ENCODE measurements around the gene SERP2. TPM values are rescaled to one million over a fixed set of nuclear protein-coding genes. Genes with fewer than 3 reads are reported as not detected.

Gene SERP2
- total RNA-seq, 1 experiment from 2014 or later, result not detected

DNA sequence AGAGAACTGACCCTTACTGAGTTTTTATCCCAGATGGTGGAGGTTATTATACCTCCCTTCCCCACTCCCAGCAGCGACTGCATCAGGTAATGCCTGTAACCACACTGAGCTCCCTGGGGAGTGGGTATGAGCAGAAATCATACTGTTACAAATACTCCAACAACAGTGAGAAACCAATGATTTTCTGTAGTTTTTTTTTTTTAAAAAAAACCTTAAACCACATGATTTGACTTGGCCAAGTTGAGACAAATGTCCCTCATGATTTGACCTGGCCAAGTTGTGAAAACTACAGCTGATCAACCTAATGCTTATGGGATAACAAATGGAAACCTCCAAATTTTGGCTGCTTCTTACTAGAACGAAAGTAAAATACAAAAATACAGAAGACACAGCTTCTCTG is 33.1 kb upstream of the SERP2 start:
- POLR2A ChIA-PET, result no interaction called here
- CTCF ChIA-PET, result no interaction called here

More for the DNA sequence above, 33.1 kb upstream of the SERP2 start:
- Histone ChIP-seq H3K9me2 (ENCODE audit: insufficient read depth) (no peaks in the 10 kb centered on the region), H3K9ac (ENCODE audit: low read length) (no peak overlapping the region), H3K4me3 (replicated peaks in 1 of 2; ENCODE audit: low read depth in 1 of 2, low read length in 2 of 2) (no peak overlapping the region), H3K4me1 (ENCODE audit: control insufficient read depth in 1 of 2, insufficient read depth in 2 of 2, low read length in 2 of 2) (peaks cover 0 to 4% of the 10 kb centered on the region in 2 experiments; a peak in 1 of 4 replicates), H4K20me1 (ENCODE audit: insufficient read depth) (no peaks in the 10 kb centered on the region), H3K4me2 (ENCODE audit: low read length) (no peak overlapping the region), H2AFZ (ENCODE audit: low read depth, low read length, poor library complexity, severe bottlenecking) (no peak overlapping the region), H3K9me3 (ENCODE audit: control insufficient read depth in 1 of 2, insufficient read depth in 1 of 2, low read depth in 1 of 2, low read length in 2 of 2) (peaks cover 0 to 7% of the 10 kb centered on the region in 2 experiments; a peak in 1 of 4 replicates), H3K36me3 (ENCODE audit: control insufficient read depth in 1 of 2, insufficient read depth in 2 of 2, low read length in 2 of 2) (no peaks in the 10 kb centered on the region), H3K27ac (ENCODE audit: low read depth, low read length) (no peak overlapping the region), H3K27me3 (ENCODE audit: insufficient read depth, low read length) (no peaks in the 10 kb centered on the region), H3K79me2 (ENCODE audit: insufficient read depth, low read length) (no peaks in the 10 kb centered on the region)
- RAD21 ChIA-PET (ENCODE audit: low non-redundant PET in 1 of 2, low total read pairs in 2 of 2, uncharacterized antibody in 2 of 2, unreplicated experiment in 2 of 2), result no interaction called here
- TF ChIP-seq CEBPB (IDR thresholded peaks at IDR 0.05; ENCODE audit: low read depth) (no peak), EZH2 (IDR thresholded peaks at IDR 0.05) (no peak), CBX3 (IDR thresholded peaks at IDR 0.05; ENCODE audit: low read depth) (no peak), ELF1 (IDR thresholded peaks at IDR 0.05; ENCODE audit: borderline replicate concordance, low read depth) (no peak), POLR2A (IDR thresholded peaks at IDR 0.05; ENCODE audit: borderline replicate concordance, extremely low read depth, insufficient read depth, insufficient read length) (no peak), RAD21 (IDR thresholded peaks at IDR 0.05; ENCODE audit: low read depth) (no peak), YY1 (IDR thresholded peaks at IDR 0.05; ENCODE audit: extremely low read depth, insufficient replicate concordance, low read depth, low read length) (no peak), SRF (IDR thresholded peaks at IDR 0.05; ENCODE audit: low read depth) (no peak)
- TF ChIP-seq, protein P1, sequence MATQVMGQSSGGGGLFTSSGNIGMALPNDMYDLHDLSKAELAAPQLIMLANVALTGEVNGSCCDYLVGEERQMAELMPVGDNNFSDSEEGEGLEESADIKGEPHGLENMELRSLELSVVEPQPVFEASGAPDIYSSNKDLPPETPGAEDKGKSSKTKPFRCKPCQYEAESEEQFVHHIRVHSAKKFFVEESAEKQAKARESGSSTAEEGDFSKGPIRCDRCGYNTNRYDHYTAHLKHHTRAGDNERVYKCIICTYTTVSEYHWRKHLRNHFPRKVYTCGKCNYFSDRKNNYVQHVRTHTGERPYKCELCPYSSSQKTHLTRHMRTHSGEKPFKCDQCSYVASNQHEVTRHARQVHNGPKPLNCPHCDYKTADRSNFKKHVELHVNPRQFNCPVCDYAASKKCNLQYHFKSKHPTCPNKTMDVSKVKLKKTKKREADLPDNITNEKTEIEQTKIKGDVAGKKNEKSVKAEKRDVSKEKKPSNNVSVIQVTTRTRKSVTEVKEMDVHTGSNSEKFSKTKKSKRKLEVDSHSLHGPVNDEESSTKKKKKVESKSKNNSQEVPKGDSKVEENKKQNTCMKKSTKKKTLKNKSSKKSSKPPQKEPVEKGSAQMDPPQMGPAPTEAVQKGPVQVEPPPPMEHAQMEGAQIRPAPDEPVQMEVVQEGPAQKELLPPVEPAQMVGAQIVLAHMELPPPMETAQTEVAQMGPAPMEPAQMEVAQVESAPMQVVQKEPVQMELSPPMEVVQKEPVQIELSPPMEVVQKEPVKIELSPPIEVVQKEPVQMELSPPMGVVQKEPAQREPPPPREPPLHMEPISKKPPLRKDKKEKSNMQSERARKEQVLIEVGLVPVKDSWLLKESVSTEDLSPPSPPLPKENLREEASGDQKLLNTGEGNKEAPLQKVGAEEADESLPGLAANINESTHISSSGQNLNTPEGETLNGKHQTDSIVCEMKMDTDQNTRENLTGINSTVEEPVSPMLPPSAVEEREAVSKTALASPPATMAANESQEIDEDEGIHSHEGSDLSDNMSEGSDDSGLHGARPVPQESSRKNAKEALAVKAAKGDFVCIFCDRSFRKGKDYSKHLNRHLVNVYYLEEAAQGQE (IDR thresholded peaks at IDR 0.05; ENCODE audit: low read depth), result no peak
- TF ChIP-seq, protein P2, sequence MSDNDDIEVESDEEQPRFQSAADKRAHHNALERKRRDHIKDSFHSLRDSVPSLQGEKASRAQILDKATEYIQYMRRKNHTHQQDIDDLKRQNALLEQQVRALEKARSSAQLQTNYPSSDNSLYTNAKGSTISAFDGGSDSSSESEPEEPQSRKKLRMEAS (IDR thresholded peaks at IDR 0.05), result no peak
- TF ChIP-seq, protein P3, sequence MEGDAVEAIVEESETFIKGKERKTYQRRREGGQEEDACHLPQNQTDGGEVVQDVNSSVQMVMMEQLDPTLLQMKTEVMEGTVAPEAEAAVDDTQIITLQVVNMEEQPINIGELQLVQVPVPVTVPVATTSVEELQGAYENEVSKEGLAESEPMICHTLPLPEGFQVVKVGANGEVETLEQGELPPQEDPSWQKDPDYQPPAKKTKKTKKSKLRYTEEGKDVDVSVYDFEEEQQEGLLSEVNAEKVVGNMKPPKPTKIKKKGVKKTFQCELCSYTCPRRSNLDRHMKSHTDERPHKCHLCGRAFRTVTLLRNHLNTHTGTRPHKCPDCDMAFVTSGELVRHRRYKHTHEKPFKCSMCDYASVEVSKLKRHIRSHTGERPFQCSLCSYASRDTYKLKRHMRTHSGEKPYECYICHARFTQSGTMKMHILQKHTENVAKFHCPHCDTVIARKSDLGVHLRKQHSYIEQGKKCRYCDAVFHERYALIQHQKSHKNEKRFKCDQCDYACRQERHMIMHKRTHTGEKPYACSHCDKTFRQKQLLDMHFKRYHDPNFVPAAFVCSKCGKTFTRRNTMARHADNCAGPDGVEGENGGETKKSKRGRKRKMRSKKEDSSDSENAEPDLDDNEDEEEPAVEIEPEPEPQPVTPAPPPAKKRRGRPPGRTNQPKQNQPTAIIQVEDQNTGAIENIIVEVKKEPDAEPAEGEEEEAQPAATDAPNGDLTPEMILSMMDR (IDR thresholded peaks at IDR 0.05 in 2 of 3, conservative IDR thresholded peaks at IDR 0.05 in 1 of 3; ENCODE audit: borderline replicate concordance in 1 of 3, insufficient read depth in 1 of 3, low read depth in 2 of 3, low read length in 2 of 3), result no peak
- ATAC-seq (no peak), DNase-seq (ENCODE audit: low read depth, low spot score) (no peak)
- BruUV-seq (replicated peaks), result no TSS peak
- intact Hi-C loops (cut with micrococcal nuclease), result no loop called here

Measured in HCT116 (cell line).